Uterine smooth muscle cell (primary cell): ENCODE data around the gene BPNT1. TPM values are rescaled to one million over a fixed set of nuclear protein-coding genes. Genes with fewer than 3 reads are reported as not detected.

ENCODE experiments used
- total RNA-seq: library from RNA; depleted of rRNA; stranded (reverse); fragments of >200 nt; gene quantifications from 2 replicates; pipeline ENCODE4 v1.2.3, GENCODE V29; 2014

Gene BPNT1, protein sequence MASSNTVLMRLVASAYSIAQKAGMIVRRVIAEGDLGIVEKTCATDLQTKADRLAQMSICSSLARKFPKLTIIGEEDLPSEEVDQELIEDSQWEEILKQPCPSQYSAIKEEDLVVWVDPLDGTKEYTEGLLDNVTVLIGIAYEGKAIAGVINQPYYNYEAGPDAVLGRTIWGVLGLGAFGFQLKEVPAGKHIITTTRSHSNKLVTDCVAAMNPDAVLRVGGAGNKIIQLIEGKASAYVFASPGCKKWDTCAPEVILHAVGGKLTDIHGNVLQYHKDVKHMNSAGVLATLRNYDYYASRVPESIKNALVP
- 23.1 and 26.9 TPM in 2 replicates for total RNA-seq

DNA sequence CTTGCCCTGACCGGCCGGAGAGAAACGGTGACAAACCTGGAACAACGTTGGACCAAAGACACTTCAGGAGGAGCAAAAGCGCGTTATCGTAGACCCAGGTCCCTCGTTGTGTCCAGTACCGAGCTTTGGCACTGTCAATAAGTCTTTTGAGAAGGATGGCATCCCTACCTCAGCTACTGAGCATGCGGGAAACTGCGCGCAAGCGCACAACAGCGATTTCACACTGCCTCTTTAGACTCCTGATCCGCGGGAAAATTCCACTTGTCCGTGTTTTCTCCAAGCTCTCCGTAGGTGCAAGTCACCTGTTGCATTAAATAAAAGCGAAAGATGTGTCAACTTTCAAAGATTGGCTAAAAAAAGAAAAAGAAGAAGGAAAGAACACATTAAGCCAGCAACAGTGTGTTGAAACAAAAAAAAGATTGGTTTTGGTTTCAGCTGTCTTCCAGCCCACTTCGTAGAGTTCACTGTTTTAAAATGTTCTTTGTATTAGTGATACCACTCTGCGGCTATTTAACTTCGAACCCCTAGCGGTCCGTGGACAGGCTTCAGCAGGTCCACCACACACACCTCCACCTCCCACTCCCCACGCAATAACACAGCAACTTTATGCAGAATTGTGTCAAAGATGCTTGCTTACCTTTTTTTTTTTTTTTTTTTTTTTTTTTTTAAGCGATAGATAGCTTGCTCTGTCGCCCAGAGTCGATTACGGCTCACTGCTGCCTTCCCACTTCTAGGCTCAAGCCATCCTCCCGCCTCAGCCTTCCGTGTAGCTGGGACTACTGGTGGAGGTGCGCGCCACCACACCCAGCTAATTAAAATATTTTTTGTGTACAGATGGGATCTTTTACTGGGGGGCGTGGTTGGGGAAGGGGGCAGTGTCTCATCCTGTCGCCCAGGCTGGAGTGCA is at the start of gene BPNT1:
BPNT1 (minus strand) TSS at position 139 of the 907 bp plus-strand sequence. CDS start 9,942 bp downstream, outside the sequence.

DNA sequence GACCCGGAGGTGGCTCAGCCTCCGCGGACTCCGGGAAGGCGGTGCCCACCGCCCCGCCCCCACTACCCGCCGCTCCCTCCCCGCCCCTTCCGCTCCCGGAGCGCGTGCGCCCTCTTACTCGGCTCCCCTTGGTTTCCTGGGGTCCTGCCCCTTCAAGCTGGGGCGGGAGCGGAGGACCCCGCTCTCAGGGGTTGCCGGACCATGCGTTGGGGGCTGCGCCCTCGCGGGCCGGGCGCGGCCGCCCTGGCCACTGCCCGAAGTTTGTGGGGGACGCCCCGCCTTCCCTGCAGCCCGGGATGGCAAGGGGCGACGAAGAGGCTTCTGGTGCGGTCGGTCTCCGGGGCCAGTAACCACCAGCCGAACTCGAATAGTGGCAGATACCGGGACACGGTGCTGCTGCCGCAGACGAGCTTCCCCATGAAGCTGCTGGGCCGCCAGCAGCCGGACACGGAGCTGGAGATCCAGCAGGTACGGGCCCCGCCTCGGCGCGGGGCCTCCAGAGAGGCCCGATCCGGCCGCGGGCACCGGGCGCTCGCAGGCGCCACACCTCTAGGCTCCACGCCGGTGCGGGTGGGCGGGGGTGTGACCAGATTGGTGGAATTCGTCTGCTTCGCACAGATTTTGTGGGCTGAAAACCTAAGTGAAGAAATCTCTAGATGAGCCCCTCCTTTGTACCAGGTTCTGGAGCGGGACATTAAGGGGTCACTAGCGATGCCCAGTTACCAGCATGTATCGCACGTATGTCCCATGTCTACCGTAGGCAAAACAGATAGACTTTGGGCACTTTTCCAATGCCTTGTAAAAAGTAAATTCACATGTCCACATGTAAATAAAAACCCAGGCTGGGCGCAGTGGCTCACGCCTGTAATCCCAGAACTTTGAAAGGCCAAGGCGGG is 4.7 kb upstream of the BPNT1 start, which contains the start of gene IARS2:
IARS2 (plus strand) TSS at position 117 of the 896 bp plus-strand sequence; CDS start at position 202, 85 bp downstream.

DNA sequence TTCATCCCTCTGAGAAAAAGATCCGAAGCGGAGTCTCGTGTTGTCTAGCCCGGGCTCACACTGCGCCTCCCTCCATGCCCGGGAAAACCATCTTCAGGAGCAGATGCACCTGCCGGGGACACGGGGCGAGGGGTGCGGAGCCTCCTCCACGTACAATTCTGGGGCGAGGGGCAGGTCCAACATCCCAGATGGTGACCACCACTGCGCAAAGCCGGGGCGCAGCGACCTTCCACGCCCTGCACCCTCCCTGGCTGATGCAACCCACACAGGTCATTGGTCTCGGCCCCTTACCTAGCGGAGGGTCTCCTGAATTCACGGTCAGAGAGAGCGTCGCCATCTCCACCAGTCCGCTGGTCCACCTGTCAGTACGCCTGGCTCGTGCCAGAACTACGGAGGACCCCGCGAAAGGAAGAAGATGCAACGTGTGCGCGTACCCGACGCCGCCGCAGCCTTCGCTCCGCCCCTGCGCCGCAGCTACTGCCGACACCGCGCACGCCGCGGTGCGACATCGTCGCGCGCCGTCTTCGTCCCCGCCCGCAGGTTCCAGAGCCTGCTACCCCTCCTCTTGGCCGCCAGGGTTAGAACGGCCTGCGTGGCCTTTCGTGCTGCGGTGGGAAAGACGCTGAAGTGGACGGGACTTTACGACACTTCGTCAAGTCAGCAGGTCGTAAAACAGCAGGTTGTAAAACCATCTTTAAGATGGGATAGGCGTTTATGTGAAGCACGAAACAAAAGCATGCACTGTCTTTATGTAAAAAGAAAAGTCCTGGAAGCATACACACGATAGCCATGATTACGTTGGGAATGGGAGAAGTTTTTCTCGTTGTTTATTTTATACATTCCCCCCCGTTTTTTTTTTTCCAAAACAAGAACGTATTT is 43.3 kb downstream of the BPNT1 start, which contains the start of gene EPRS1:
EPRS1 (minus strand) TSS at position 454 of the 879 bp plus-strand sequence; CDS start at position 337, 117 bp downstream.

Other genes starting within 250 kb of the BPNT1 start
- not detected in 2 replicates for gene SLC30A10, start 161.2 kb downstream of the BPNT1 start, total RNA-seq
- gene EPRS1, start 43.3 kb downstream of the BPNT1 start, total RNA-seq = 235 and 253 TPM in 2 replicates
- gene IARS2, start 4.3 kb upstream of the BPNT1 start, total RNA-seq = 99.8 and 113 TPM in 2 replicates
- gene RAB3GAP2, start 182.7 kb upstream of the BPNT1 start, total RNA-seq = 47.3 and 52.7 TPM in 2 replicates